GM20000 (cell line): ENCODE results near the gene MAOA.

ENCODE experiments used
- DNase-seq: peaks from one replicate; pipeline ENCODE4 v3.0.0; 2012; ENCODE audit warnings: low spot score
- CTCF ChIP-seq: IDR thresholded peaks from 2 replicates; pipeline ENCODE4 v1.5.1; 2012; ENCODE audit warnings: mild to moderate bottlenecking, control low read depth; ENCODE audit errors: extremely low read depth, missing control alignments

The MAOA gene

GRCh38 chrX:43741843-43742573, 85.9 kb downstream of the MAOA start:
- no peak for TF ChIP-seq CTCF
- DNase-seq, result no peak

GRCh38 chrX:43743100-43743822, 87.2 kb downstream of the MAOA start:
- TF ChIP-seq CTCF, result no peak
- no peak for DNase-seq

- TF ChIP-seq CTCF, result no peak
- DNase-seq, result no peak
Observed at GRCh38 chrX:43744284-43744683, 88.2 kb downstream of the MAOA start.

- TF ChIP-seq CTCF, result no peak
Observed at GRCh38 chrX:43745938-43746721, 90.0 kb downstream of the MAOA start.

GRCh38 chrX:43747476-43747875, 91.4 kb downstream of the MAOA start:
- TF ChIP-seq CTCF, result no peak
- DNase-seq, result no peak

More at GRCh38 chrX:43745938-43746721, 90.0 kb downstream of the MAOA start:
- no peak for DNase-seq

- peak; percentile 28 for TF ChIP-seq CTCF
- DNase-seq, result peak; percentile 27
Observed at GRCh38 chrX:43750248-43750676, 94.2 kb downstream of the MAOA start.

GRCh38 chrX:43753637-43754036, 97.5 kb downstream of the MAOA start:
- no peak for TF ChIP-seq CTCF
- DNase-seq, result no peak
